ENCODE measurements around the gene SLC25A39.

GRCh38 chr17:44350733-44351226 lies 26.2 kb upstream of the SLC25A39 start:
- no peak for TF ChIP-seq EZH2 (IDR thresholded peaks at IDR 0.05)
- TF ChIP-seq CTCF (IDR thresholded peaks at IDR 0.05) = peak; percentile 74
- TF ChIP-seq EZH2phosphoT487 (IDR thresholded peaks at IDR 0.05) = no peak

Measured in neural progenitor cell (in vitro differentiated cells).